GM18502 (cell line): Measurements from ENCODE around the gene ADAMTS1.

Experiments
- ATAC-seq: cut with Tn5 transposase; IDR thresholded peaks from one replicate; pipeline ENCODE4 v1.9.1; 2021; ENCODE audit warnings: mild to moderate bottlenecking; ENCODE audit not compliant: unreplicated experiment, poor library complexity

ADAMTS1 gene

DNA sequence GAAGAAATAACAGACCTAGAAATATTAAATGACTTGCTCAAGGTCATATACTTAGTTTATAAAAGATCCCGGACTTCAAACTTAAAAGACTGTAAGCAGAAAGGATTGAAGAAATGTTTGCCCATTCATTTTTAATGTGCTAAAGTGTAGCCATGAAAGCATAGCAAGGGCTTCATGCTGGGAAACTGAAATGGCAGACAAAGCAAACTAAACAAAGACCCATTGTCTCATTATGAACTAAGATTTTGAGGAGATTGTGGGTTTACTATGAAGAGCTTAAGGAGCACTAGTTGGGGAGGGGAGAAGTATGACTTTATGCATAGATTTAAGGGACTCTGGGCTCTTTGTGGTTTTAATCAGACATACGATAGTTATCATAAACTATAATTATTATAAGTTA lies 26.3 kb downstream of the ADAMTS1 start:
- ATAC-seq: no peak

DNA sequence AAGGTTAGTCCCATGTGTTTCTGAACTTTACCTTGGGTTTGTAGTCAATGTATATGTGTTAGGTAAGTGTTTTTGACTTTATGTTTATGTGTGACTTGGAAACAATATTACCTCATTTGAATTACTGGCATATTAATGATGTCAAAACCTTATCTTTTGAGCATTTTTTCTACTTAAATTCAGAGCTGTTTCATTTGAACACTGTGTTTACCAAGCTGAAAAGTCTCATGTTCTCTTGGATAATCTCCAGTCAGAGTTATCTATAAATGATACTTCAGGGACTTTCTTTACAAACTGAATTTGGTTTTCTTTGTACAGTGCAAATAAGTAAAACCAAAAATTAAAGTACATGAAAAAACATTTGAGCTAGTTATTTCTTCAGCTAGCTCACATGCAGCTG lies 30.0 kb downstream of the ADAMTS1 start:
- no peak for ATAC-seq

DNA sequence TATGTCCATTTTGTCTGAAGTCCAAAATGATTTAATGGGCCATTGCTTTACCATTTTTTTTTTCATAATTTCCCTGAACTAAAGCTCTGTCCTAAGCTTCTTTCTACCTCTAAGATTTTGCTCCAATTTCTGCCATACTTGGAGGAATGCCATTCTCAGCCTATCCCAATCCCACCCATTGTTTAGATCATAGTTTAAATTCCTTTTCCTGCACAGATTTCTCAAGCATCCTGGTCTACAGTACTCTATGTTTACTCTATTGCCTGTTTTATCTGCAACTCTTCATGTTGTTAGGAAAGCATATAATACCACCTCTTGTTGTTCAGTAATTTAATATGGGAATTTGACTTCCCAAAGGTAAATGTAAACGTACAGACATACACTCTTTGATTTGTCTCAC lies 30.8 kb downstream of the ADAMTS1 start:
- ATAC-seq: no peak

DNA sequence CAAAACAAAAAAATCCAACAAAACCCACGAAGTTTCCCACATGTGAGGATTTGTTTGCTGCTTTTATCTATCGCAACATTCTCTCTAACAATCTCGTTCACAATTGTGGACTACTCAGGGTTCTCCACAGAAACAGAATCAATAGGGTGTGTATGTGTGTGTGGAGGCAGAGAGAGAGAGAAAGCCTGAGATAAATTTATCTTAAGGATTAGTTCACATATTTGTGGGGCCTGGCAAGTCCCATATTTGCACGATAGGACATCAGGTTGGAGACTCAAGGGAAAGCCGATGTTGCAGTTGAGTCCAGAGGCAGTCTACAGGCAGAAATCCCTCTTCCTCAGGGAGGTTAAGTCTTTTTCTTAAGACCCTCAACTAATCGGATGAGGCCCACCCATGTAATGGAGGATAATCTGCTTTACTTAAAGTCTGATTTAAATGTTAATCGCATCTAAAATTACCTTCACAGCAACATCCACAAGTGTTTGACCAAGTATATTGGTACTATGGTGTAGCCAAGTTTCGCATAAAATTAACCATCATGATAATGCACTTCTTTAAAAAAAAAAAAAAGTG lies 31.7 kb downstream of the ADAMTS1 start:
- ATAC-seq: no peak

DNA sequence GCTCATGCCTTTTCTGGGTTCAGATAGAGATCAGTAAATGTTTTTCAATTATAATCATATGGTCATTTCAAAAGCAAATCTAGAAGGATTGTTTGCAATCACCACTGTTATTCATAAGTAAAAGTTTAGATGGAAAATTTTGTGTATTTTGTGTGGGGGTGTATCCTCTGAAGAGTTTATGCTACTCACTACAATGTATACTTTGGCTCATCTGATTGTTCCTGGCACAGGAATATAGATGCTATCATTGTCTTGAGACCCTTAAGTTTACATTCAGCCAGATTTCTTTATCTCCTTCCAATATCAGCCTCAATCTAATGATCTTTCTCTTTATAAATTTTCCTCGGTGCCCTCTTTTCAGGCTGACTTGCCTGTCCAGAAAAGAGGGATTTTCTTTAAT lies 33.0 kb downstream of the ADAMTS1 start:
- ATAC-seq: no peak

DNA sequence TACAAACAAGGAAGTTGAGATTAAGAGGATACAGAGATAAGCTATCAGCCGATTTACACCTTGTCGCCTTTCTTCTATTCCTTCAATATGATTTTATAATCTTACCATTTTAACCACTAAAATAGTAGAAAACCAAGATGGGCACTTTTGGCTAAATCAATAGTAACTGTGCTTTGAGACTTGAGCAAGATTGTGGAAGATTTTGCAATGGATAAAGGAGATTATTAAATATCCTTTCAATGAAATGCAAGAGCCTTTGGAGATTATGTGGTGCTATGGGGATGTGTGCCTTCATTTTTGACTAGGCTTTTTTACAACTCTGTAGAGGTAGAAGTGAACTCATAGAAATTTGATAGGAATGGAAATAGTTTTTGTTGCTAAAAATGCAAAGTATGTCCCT lies 33.7 kb downstream of the ADAMTS1 start:
- ATAC-seq: no peak

DNA sequence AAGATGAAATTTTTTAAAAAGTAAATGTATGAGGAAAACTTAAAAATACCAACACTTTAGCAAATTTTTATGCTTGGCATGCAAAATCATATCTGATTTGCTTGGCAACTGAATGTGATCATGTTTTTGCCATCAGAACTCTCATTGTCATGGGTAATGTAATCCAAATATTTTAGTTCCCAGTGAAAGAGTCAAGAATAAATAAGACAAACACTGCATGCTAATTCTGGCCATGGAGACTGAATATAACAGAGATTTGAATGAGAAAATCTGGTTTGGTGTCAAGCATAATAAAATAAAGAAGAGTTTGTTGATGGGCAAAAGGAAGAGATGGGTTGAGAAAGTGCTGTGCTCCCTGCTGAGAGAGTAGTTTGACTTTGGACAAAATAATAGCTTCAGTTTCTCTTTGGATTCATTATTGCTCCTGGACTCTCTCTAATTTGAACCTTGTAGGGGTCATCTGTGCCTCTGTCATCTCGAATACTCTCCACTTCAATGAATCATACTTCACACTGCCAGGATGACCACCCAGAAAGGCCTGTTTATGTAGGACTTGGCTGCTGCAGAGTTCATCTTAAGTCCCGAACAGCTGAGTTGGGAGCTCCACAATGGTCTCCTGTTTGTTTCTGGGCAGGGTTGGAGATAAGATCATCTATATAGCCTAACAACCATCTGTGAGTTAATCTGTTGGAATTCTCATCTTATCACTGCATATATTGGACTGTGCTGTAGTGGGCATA lies 34.4 kb downstream of the ADAMTS1 start:
- no peak for ATAC-seq

DNA sequence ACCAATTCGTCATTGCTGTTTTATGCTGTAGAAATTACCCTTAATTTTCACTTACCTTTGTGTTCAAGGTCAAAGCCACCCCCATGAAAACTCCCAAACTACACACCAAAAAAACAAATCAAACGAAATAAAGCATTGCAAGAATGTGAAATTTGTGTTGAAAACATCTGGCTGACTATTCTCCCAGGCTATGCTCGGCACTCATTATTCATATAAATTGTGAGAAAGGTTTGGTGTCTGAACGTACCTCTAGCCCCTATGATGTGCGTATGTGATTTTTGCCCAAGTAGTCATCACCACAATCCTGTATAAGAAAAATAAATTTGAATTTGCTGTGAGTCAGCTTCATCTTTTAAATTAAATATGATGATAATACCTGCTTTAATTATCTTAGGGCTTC lies 34.9 kb downstream of the ADAMTS1 start:
- ATAC-seq: no peak

DNA sequence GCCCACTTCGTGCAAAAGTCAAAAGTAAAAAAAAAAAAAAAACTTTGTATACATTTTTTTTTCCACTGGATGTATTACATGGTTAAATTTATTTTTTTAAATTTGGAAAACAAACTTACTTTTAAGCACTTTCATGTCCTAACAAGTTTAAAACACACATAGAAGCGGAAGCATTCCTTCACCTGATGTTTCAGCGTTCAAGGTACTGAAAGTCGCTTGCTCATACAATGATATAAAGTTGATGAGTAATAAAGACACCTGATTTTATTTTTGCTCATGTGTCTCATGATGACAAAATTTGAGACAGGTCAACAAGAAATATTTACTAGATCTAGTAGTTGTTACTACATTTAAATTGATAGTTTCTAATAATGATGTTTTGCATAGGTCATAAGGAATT lies 35.5 kb downstream of the ADAMTS1 start:
- no peak for ATAC-seq

DNA sequence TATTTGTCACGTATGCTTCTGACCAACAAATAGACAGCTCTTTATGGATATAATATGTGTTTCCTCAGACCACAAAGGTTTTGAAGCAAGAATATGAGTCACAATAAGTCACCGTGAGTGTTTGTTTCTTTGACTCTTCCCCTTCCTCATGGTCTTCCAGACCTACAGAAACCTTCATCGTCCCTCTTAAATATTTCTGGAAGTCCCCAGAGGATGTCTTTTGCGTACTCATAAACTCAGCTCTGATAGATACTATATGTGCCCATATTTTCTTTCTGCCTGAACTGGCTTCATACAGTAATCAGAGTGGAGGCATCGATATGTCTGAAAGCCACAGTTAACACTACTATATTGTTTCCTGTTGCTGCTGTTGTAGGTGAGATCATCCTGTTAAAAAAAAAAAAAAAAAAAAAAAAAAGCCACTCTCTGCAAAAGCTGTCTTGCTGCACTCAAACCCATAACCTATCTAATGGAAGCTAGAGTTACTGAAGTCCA lies 38.4 kb downstream of the ADAMTS1 start:
- ATAC-seq: no peak

DNA sequence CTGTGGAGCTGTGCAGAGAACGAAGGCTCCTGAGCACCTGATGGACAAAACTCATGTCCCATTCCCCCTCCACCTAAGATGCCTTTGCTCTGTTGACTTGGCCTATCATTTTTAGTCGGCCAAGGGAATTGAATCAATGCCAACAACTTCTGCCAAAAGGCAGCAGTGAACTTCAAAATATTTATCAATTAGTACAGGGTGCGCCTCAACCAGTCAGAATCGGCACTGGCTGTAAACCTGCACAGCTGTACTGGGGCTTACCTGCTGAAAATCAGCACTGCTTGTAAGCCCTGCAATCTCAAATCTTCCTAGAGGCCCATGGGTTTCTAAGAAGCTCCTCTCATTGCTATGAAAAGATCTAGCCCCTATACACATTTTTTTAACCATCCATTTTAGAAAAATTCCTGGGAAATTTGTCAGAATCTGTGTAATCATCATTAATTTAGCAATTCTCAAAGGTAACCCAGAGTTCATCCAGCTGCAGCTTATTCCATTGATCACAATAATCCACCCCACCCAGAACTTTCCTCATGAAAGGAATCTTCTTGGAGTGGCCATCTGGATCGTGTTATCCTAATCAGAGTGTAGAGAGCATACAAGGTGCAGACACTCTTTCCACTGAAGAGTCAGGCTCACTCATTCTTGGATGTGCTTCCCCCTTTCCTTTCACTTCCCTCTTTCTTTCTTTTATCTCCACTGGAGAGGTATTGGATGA lies 40.2 kb downstream of the ADAMTS1 start:
- no peak for ATAC-seq

DNA sequence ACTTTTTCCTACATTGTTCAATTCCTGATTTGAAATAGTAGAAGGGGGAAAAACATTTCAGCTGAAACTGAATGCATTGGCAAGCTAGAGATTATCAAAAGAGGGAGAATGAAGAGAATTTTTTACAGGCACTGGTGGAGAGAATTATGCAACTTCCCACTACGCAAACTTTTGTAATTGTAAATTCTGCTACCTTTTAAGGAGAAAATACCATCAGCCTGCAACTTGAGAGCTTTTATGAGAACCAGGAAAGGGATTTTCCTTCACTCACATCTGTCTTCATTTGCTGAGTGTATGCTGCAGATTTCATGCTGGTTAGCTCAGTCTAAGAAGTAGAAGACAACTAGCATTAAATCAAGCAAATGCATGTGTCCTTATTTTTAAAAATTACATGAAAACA lies 43.7 kb downstream of the ADAMTS1 start:
- no peak for ATAC-seq

DNA sequence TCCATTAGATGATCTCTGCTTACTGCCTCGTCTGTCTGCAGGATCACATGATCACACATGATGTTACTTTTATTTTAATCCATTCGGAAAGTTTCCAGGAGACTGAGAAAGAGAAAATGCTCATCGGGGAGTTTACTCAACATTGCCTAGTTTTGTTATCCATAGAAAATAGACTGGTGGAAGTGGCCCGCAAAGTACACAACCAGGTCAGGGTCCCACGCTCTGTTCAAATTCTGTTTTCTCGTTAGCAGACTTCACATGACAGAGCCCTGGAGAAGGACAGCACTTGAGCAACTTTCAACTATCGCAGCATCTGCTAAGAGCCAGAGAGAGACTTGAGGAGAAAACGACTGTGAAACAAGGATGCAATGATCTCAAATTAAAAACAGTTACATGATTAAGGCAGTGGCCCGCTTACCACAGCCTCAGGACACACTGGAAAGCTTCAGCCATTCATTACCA lies 44.2 kb downstream of the ADAMTS1 start:
- no peak for ATAC-seq

DNA sequence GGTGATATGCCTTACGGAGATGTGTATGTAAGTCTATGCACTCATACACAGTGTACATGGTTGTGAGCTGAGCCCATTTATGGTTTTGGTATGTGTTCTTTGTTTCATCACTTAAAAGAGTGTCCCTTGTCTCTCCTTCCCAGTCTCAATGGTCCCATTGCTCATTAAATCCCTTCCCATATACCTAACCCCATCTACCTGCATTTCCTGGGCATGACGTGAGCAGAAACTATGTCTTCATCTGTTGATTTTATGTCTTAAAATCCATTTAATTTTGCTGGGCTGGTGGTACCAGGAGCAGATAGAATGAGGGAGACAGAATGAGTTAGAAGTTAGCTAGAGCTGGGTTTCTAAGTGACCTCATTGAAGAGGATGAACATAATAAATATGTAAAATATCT lies 44.8 kb downstream of the ADAMTS1 start:
- ATAC-seq: no peak

DNA sequence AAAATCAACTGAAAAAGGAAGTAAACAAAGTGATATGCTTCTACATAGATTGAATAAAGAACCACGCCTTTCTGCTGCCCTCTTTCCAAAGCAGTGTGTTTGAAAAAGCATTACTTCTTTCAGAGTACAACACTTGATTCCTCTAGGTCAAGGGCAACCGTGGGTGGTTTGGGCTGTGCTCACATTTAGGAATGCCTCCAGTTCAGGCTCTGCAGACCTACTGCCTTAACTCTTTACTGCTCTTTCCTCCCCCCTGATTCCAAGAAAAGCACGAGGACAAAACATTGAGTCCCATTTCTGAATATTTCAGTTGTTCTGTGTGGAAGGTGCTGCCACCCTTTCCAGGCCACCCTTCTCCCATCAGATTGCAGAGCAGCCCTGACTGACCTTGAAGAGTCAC lies 45.2 kb downstream of the ADAMTS1 start:
- no peak for ATAC-seq

DNA sequence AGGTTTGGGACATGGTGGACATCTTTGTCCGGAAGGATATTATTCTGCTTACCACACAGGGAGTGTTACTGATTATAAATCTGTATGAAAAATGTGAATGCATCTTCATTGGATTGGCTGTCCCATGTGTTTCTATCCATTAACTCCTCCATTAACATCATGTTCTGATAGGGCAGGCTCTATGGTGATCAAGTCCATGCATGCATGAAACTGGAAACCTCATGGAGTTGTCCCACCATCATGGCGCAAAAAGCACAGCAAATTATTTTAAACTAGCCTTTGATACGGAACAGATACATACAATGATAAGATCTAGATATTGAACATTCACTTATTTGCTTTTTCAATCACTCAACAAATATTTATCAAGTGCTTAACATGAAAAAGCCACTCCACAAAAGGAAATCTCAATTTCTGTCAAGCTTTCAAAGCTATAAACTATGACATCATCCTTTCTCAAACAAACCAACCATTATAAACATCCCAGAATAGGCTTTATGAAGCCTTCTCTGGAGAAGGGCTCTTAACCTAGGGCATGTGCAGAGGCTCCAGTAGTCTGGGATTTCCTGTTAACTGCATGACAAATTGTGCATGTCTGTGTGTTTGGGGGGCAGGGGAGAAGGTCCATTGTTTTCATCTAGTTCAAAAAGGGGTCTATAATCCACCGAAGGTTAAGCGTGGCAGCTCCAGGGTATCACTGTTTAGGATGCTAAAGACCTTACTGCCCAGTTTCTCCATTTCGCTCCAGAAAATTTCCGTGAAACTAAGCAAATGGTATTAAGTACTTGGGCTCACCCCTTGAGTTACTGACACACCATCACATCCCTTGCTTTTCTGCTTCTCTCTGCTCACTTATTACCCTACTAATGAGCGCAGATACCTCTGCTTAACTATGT lies 46.1 kb downstream of the ADAMTS1 start:
- ATAC-seq: no peak

DNA sequence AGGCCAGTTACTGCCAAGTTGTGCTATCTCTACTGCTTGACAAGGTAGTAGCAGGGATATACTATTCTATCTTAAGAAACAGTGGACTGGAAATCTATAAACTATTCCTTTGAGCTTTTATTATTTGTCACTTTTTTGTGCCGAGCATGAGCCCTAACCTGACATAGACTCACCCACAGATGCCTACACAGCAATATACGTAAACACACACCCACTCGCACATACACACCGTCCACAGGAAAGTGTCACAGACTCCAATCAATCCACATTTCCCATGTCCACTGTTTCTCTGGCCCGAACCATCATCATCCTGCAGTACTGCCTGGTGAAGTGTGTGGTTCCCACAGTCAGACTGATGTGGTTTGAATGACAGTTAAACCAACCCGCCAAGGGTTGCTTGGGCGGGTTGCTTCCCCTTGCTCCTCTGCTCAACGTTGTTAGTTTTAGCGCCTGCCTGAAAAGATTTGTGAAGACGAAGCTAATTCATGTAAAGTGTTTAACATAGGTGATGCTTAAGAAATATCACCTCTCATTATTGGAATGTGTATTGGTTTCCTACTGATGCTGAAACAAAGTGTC lies 47.2 kb downstream of the ADAMTS1 start:
- ATAC-seq: no peak

DNA sequence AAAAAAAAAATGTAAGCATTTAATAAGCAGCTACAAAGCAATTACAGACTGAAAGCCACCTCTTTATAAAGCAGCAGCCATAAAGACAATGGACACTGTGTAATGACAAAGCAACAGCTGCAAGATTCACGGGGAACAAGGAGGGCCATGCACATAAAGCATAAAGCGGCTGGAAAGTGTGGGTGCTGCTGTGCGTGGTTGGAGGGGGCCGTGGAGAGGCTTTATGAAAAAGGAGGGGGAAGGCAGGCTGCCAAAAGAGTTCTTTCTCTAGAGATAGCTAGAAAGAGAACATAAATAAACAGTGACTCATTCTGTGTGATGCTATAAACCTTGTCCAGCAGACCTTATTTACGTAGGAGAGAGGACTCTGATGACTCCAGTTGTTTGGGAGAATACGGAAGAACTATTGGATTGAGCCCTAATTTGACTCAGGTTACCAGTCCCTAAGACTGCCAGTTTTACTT lies 49.3 kb downstream of the ADAMTS1 start:
- no peak for ATAC-seq

DNA sequence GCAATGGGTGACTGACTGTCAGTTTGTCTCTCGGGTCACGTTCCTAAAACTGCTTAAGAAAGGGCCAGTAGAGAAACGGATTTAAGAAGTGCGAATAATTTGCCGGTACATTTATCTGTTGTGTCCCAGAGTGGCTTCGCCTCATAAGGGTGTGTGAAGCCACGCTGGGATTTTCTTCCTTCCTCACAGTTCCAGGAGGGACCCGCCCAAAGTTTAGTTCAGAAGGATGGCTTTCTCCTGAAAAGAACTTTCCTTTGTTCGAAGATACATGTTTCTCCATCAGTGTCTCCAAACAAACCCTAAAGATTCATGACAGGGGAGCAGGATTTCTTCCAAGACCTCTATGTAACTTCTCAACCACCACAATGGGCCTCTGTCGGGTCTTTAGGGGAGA lies 49.8 kb downstream of the ADAMTS1 start:
- no peak for ATAC-seq
